H4 (cell line): Measurements from ENCODE around the gene BHMT. TPM values are rescaled to one million over a fixed set of nuclear protein-coding genes. Genes with fewer than 3 reads are reported as not detected.
"Not testable (repeated sequence)": the region's sequence is repeated elsewhere in the genome, so short reads cannot be mapped to it uniquely, and the experiment has no call there.

ENCODE experiments used
- DNase-seq: peaks from one replicate; pipeline ENCODE4 v3.0.0-alpha.2; 2015; ENCODE audit warnings: low spot score
- total RNA-seq: library from RNA; depleted of rRNA; stranded (reverse); fragments of >200 nt; shearing (Covaris generic); gene quantifications from 2 replicates; pipeline ENCODE4 v1.2.3, GENCODE V29; 2014; rRNA removed

BHMT gene
- total RNA-seq, 1 experiment from 2014 or later, result not detected

DNA sequence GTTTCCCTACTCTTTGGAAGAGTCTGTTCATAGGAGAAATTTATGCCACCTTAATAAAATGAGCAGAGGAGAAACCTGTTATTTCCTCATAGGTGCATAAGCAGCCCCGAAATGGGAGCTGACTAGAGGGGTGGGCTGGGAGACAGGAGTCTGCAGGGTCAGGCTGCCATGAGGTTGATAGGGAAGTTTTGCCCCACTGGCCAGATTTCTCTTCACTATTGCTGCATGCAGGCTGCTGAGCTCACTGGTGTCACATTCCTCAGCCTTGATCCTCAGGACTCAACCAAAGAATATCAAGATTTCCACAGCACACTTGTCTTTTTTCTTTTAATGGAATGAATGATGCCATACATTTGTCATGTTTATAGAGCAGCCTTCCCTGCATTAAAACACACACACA is 60.7 kb downstream of the BHMT start:
- no peak for DNase-seq

DNA sequence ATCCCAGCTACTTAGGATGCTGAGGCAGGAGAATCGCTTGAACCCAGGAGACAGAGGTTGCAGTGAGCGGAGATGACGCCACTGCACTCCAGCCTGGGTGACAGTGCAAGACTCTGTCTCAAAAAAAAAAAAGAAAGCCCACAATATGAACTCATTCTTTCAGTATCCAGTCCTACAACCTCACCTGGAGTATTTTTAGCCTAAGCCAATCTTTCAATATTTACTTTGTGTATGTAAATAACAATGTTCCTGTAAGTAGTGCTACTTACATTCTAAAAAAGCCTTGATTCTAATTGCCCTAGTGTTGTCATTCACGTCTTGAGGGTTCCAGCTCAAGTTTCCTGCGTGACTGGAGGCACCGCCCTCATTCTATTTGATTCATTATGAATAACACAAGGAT is 62.0 kb downstream of the BHMT start:
- DNase-seq, result no peak

DNA sequence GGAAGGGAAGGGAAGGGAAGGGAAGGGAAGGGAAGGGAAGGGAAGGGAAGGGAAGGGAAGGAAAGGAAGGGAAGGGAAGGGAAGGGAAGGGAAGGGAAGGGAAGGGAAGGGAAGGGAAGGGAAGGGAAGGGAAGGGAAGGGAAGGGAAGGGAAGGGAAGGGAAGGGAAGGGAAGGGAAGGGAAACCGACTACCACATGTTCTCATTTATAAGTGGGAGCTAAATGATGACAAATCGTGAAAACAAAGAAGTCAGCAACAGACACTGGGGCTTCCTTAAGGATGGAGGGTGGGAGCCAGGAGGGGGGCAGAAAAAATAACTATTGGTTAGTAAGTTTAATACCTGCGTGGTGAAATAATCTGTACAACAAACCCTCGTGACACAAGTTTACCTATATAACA is 68.8 kb downstream of the BHMT start:
- not testable (repeated sequence) for DNase-seq

DNA sequence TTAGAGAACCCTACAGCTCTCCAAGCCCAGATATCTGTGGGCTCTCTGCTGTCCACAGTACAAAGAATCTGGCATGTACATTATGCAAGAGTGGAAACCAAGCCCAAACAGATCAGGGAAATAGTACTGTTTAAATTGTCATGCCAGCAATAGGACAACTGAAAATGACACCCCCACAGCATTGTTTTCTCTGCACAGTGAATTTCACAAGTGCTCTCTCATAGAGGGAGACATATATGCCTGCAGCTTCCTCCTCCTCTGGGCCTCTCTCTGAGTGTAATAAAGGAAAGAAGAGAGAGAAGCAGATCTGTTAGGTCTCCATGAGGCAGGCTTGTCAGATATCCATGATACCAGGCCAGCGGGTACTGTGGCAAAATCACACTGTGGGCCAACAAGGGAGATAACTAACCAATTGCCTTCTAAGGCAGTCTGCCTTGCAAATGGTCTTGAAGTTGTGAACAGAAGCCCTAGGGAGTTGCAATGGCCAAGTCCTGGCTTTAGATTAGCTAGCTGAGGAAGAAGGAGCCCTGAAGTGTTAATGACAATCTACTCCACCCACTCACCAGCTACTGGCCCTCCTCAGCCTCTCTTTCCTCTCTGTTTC is 69.9 kb downstream of the BHMT start:
- no peak for DNase-seq

Other genes starting within 250 kb of the BHMT start
- 12.2 and 18.5 TPM in 2 replicates for gene ARSB, start 126.5 kb upstream of the BHMT start, total RNA-seq
- gene DMGDH, start 42.1 kb upstream of the BHMT start, total RNA-seq, result 0.37 TPM in 1 of 2 replicates, not detected in the other
- gene BHMT2, start 42.0 kb upstream of the BHMT start, total RNA-seq, result not detected in 2 replicates
- 3.5 and 3.6 TPM in 2 replicates for gene JMY, start 124.3 kb downstream of the BHMT start, total RNA-seq